Stimulated activated CD4-positive, alpha-beta T cell treated with anti-CD3 and anti-CD28 coated beads, Interleukin-2, amount 100 ng/mL, for 48 hours (primary cell): ENCODE measurements around the gene PSG1.

ENCODE experiments used
- DNase-seq, 2 donors: peaks; one replicate each; pipeline ENCODE4 v3.0.0-alpha.2; 2020

Gene PSG1

GRCh38 chr19:42816894-42817293 lies 62.6 kb downstream of the PSG1 start:
- DNase-seq: no peak
